VCaP (cell line): Measurements from ENCODE around the gene PLCB4.

ENCODE experiments used
- H3K27ac ChIP-seq: fragments of 450-650 bp; 2 replicates; pipeline ENCODE4 v1.5.1; 2017
- CTCF ChIP-seq: fragments of 450-650 bp; conservative IDR thresholded peaks from 2 replicates; pipeline ENCODE4 v1.5.1; 2017; ENCODE audit warnings: mild to moderate bottlenecking, moderate library complexity

The PLCB4 gene

GRCh38 chr20:9514461-9515213 lies 445.8 kb downstream of the PLCB4 start, which contains the start of gene LAMP5:
Gene LAMP5, plus strand, starts transcription at chr20:9514590. Its CDS starts 263 bp downstream, at chr20:9514853.
- TF ChIP-seq CTCF: no peak
- no peak within 1 kb of the TSS for H3K27ac ChIP-seq

- no peak overlapping the region for H3K27ac ChIP-seq
These were observed 446.3 kb downstream of the PLCB4 start for GRCh38 chr20:9515214-9515585.

GRCh38 chr20:9515741-9516233 lies 446.9 kb downstream of the PLCB4 start:
- TF ChIP-seq CTCF: no peak
- no peak overlapping the region for H3K27ac ChIP-seq

More at GRCh38 chr20:9515214-9515585, 446.3 kb downstream of the PLCB4 start:
- no peak for TF ChIP-seq CTCF

- no peak overlapping the region for H3K27ac ChIP-seq
- no peak for TF ChIP-seq CTCF
These were observed 447.5 kb downstream of the PLCB4 start for GRCh38 chr20:9516234-9516871.

- no peak for TF ChIP-seq CTCF
- no peak overlapping the region for H3K27ac ChIP-seq
These were observed 448.6 kb downstream of the PLCB4 start for GRCh38 chr20:9517297-9518162.

- H3K27ac ChIP-seq: no peak overlapping the region
- TF ChIP-seq CTCF: no peak
These were observed 449.8 kb downstream of the PLCB4 start for GRCh38 chr20:9518576-9519175.

- no peak for TF ChIP-seq CTCF
- no peak overlapping the region for H3K27ac ChIP-seq
These were observed 451.2 kb downstream of the PLCB4 start for GRCh38 chr20:9520086-9520485.
